ENCODE data around the gene TPSB2.

- TF ChIP-seq CTCF (IDR thresholded peaks at IDR 0.05; ENCODE audit: low read length) (no peak), EZH2 (optimal IDR thresholded peaks at IDR 0.05; ENCODE audit: low read depth, low read length) (no peak)
These were observed 33.5 kb downstream of the TPSB2 start for GRCh38 chr16:1196494-1196893.
